BLaER1 (cell line): ENCODE results near the gene FRMD4A.

ENCODE experiments used
- H3K27ac ChIP-seq: shearing (Covaris generic); formaldehyde crosslinking; 2 replicates; pipeline ENCODE4 v1.8.1; 2022
- H3K27me3 ChIP-seq: shearing (Covaris generic); formaldehyde crosslinking; 2 replicates; pipeline ENCODE4 v1.8.1; 2022
- H3K36me3 ChIP-seq: shearing (Covaris generic); formaldehyde crosslinking; 2 replicates; pipeline ENCODE4 v1.8.1; 2022
- H3K4me1 ChIP-seq: shearing (Covaris generic); formaldehyde crosslinking; 2 replicates; pipeline ENCODE4 v1.8.1; 2022
- H3K4me2 ChIP-seq: shearing (Covaris generic); formaldehyde crosslinking; 2 replicates; pipeline ENCODE4 v1.8.1; 2022
- H3K4me3 ChIP-seq: shearing (Covaris generic); formaldehyde crosslinking; 2 replicates; pipeline ENCODE4 v1.8.1; 2022
- H3K9ac ChIP-seq: shearing (Covaris generic); formaldehyde crosslinking; 2 replicates; pipeline ENCODE4 v1.8.1; 2022
- H3K9me3 ChIP-seq: shearing (Covaris generic); formaldehyde crosslinking; 2 replicates; pipeline ENCODE4 v1.8.1; 2022
- H4K20me1 ChIP-seq: shearing (Covaris generic); formaldehyde crosslinking; 2 replicates; pipeline ENCODE4 v1.8.1; 2022
- Cebpa-rat ChIP-seq: shearing (Covaris generic); IDR thresholded peaks from 2 replicates; pipeline ENCODE4 v1.8.1; 2022

The FRMD4A gene

DNA sequence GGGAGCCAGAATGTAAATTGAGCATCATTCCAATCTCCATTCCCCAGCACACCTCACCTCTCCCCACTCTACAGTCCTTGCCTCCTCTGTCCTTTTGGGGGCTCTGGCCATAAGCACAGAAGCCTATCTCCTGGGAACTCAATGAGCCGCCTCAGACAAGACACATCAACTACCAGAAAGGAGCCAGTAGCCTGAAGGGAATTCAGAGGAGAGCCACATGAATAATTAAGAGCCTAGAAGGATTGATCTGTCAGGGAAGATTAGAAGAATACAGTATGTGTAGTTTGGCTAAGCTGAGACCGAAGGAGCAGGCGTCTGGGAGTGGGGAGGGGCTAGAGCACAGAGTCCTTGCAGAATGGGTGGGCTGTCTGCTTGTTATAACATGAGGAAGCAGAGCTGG, 31.2 kb downstream of the FRMD4A start:
- H3K4me1 ChIP-seq, result no peaks in the 10 kb centered on the region
- H3K36me3 ChIP-seq, result no peaks in the 10 kb centered on the region
- no peak overlapping the region for H3K4me3 ChIP-seq
- H3K27me3 ChIP-seq, result no peaks in the 10 kb centered on the region
- no peaks in the 10 kb centered on the region for H3K9me3 ChIP-seq
- TF ChIP-seq Cebpa-rat, result no peak
- H3K27ac ChIP-seq, result no peak overlapping the region
- no peak overlapping the region for H3K9ac ChIP-seq
- no peak overlapping the region for H3K4me2 ChIP-seq
- H4K20me1 ChIP-seq, result no peaks in the 10 kb centered on the region

GRCh38 chr10:14296065-14296709, 34.5 kb downstream of the FRMD4A start:
- Histone ChIP-seq H3K27ac (no peak overlapping the region), H3K9ac (no peak overlapping the region), H3K9me3 (peaks cover 12% of the 10 kb centered on the region; the same call in 1 of the 2 replicates), H3K4me3 (no peak overlapping the region), H3K36me3 (no peaks in the 10 kb centered on the region), H4K20me1 (no peaks in the 10 kb centered on the region), H3K4me2 (no peak overlapping the region), H3K4me1 (peaks cover 4% of the 10 kb centered on the region), H3K27me3 (no peaks in the 10 kb centered on the region)
- no peak for TF ChIP-seq Cebpa-rat

DNA sequence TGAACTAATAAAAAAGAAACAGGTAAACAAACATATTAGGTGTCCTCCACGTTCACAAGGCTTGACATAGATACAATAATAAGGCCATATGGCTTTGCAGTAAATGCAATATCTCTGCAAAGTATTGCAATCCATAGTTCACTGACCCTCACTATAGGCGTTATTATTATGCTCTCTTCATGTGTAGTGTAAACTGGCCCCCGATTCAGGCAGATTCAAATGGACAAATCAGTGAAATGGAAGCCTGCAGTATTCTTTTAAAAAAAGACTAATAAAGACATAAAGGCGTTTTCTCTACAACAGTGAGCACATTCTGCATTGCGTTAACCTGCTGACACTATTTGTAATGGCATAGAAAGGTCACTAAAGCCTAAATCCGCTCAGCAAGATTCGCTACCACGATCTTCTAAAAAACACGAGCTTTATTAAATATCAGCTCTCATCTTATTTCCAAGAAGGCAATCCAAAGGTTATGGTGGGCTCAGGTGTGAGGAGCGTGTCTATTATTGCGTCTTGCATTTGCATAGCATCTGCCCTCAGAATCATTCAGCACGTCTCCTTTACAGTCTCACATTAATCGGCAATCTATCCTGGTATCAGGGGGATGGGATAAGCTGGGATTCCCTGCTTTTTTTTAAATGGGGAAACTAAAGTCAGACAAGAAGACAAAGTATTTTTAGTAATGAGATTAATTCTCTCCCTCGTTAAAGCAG, 36.2 kb downstream of the FRMD4A start:
- no peak for TF ChIP-seq Cebpa-rat

GRCh38 chr10:14293526-14293925, 37.2 kb downstream of the FRMD4A start:
- Histone ChIP-seq H3K4me3 (no peak overlapping the region), H3K9ac (no peak overlapping the region), H3K9me3 (peaks cover 26% of the 10 kb centered on the region), H3K4me1 (peaks cover 4% of the 10 kb centered on the region), H4K20me1 (no peaks in the 10 kb centered on the region), H3K27ac (no peak overlapping the region), H3K4me2 (no peak overlapping the region), H3K36me3 (no peaks in the 10 kb centered on the region), H3K27me3 (no peaks in the 10 kb centered on the region)
- TF ChIP-seq Cebpa-rat, result no peak

More for the DNA sequence above, 36.2 kb downstream of the FRMD4A start:
- no peak overlapping the region for H3K4me2 ChIP-seq
- H3K4me1 ChIP-seq, result peaks cover 4% of the 10 kb centered on the region
- no peak overlapping the region for H3K9ac ChIP-seq
- H3K27ac ChIP-seq, result no peak overlapping the region
- no peak overlapping the region for H3K4me3 ChIP-seq
- H3K36me3 ChIP-seq, result no peaks in the 10 kb centered on the region
- H3K9me3 ChIP-seq, result peaks cover 26% of the 10 kb centered on the region
- H3K27me3 ChIP-seq, result no peaks in the 10 kb centered on the region
- no peaks in the 10 kb centered on the region for H4K20me1 ChIP-seq

DNA sequence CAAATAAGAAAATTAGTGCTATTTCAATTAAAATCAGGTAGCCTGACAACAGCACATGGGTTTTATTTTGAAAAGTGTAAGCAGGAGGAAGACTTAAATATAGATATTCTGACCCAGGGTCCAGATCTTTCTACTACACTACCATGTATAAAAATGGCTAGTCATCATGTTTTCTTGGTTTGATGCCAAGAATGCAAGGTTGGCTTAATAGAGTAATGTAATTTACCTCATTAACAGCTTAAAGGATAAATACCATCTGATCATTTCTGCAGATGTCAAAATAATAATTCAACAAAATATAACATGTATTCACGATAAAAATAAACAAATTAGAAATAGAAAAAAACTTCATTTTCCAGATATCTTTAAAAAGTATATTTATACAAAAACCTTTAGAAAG, 39.4 kb downstream of the FRMD4A start:
- TF ChIP-seq Cebpa-rat, result no peak

GRCh38 chr10:14285941-14286560, 44.7 kb downstream of the FRMD4A start:
- H4K20me1 ChIP-seq, result no peaks in the 10 kb centered on the region
- TF ChIP-seq Cebpa-rat, result no peak

More for the DNA sequence above, 39.4 kb downstream of the FRMD4A start:
- no peaks in the 10 kb centered on the region for H3K27me3 ChIP-seq
- H3K4me3 ChIP-seq, result no peak overlapping the region
- no peak overlapping the region for H3K9ac ChIP-seq
- H3K4me1 ChIP-seq, result peaks cover 4% of the 10 kb centered on the region
- no peak overlapping the region for H3K27ac ChIP-seq
- H4K20me1 ChIP-seq, result no peaks in the 10 kb centered on the region
- no peak overlapping the region for H3K4me2 ChIP-seq
- H3K9me3 ChIP-seq, result peaks cover 33% of the 10 kb centered on the region
- no peaks in the 10 kb centered on the region for H3K36me3 ChIP-seq

DNA sequence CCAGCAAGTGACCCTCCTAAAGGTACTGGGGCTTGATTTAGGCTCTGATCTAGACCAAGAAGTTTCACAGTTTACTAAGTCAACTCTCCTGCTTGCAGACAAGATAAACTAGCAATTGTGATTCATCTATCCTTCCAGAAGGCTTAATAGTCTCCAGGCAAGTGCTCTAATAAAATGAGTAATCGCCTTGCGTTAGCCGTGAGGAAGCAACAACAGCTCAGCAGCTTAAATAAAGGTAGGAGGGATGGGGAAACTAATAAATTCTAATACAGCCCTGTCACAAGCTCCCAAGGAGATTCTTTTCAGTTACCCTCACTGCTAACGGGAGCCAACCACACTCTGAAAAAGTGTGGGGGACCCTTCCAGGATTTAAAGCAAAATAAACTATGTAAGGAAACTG, 48.4 kb downstream of the FRMD4A start:
- Histone ChIP-seq H3K27ac (no peak overlapping the region), H4K20me1 (no peaks in the 10 kb centered on the region), H3K9me3 (peaks cover 13% of the 10 kb centered on the region; the same call in 1 of the 2 replicates), H3K4me2 (no peak overlapping the region), H3K4me3 (no peak overlapping the region), H3K27me3 (no peaks in the 10 kb centered on the region), H3K9ac (no peak overlapping the region), H3K36me3 (no peaks in the 10 kb centered on the region), H3K4me1 (no peaks in the 10 kb centered on the region)
- TF ChIP-seq Cebpa-rat, result no peak

More at GRCh38 chr10:14285941-14286560, 44.7 kb downstream of the FRMD4A start:
- peaks cover 25% of the 10 kb centered on the region for H3K9me3 ChIP-seq
- no peak overlapping the region for H3K9ac ChIP-seq
- no peaks in the 10 kb centered on the region for H3K4me1 ChIP-seq
- H3K27me3 ChIP-seq, result no peaks in the 10 kb centered on the region
- no peak overlapping the region for H3K4me2 ChIP-seq
- H3K27ac ChIP-seq, result no peak overlapping the region
- no peaks in the 10 kb centered on the region for H3K36me3 ChIP-seq
- no peak overlapping the region for H3K4me3 ChIP-seq

GRCh38 chr10:14278533-14278932, 52.2 kb downstream of the FRMD4A start:
- Histone ChIP-seq H3K36me3 (no peaks in the 10 kb centered on the region), H3K27me3 (no peaks in the 10 kb centered on the region), H3K4me1 (no peaks in the 10 kb centered on the region), H3K27ac (no peak overlapping the region), H3K9ac (no peak overlapping the region), H3K4me2 (no peak overlapping the region), H3K9me3 (no peaks in the 10 kb centered on the region), H4K20me1 (no peaks in the 10 kb centered on the region), H3K4me3 (no peak overlapping the region)
- no peak for TF ChIP-seq Cebpa-rat

DNA sequence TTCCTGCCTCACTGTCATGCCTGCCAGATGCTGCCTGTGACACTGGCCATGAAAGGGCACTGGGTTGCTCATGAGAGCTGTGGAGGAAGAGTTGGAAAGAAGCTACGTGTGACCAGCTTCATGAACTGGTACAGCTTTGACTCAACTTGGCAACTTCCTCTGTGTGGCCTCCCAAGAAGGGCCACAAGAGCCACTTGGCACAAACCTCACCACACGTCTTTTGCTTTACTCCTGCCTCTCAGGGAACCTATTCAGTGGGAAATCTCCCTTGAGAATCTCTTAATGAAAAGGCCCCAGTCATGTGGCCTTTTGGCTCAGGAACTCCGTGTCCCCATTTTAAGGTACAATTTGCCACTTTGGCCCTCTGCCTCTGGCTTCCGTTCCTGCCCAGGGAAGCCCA, 54.5 kb downstream of the FRMD4A start:
- no peak for TF ChIP-seq Cebpa-rat
- Histone ChIP-seq H3K27me3 (no peaks in the 10 kb centered on the region), H3K27ac (no peak overlapping the region), H3K36me3 (no peaks in the 10 kb centered on the region), H3K9ac (no peak overlapping the region), H3K4me2 (no peak overlapping the region), H3K4me3 (no peak overlapping the region), H3K4me1 (no peaks in the 10 kb centered on the region), H4K20me1 (no peaks in the 10 kb centered on the region), H3K9me3 (no peaks in the 10 kb centered on the region)

- Histone ChIP-seq H3K27ac (no peak overlapping the region), H3K9me3 (no peaks in the 10 kb centered on the region), H3K27me3 (no peaks in the 10 kb centered on the region), H3K4me1 (no peaks in the 10 kb centered on the region), H4K20me1 (no peaks in the 10 kb centered on the region), H3K4me3 (no peak overlapping the region), H3K9ac (no peak overlapping the region), H3K36me3 (no peaks in the 10 kb centered on the region), H3K4me2 (no peak overlapping the region)
- no peak for TF ChIP-seq Cebpa-rat
Measured at GRCh38 chr10:14271621-14272020, 59.1 kb downstream of the FRMD4A start.
